ENCODE data around the gene ARHGEF1. TPM values are rescaled to one million over a fixed set of nuclear protein-coding genes. Genes with fewer than 3 reads are reported as not detected.

The ARHGEF1 gene
- total RNA-seq, 1 experiment from 2014 or later, result 50.8 TPM

GRCh38 chr19:41871573-41872383 lies 11.2 kb upstream of the ARHGEF1 start:
- H3K79me2 ChIP-seq (ENCODE audit: low read length), result peaks cover 8% of the 10 kb centered on the region; the same call in 1 of the 2 replicates
- no peak overlapping the region for H3K27ac ChIP-seq (ENCODE audit: low read length)
- ChIA-PET POLR2A (ENCODE audit: unreplicated experiment) (no interaction called here), CTCF (no interaction called here)
- peaks cover 3% of the 10 kb centered on the region; the same call in 1 of the 2 replicates for H3K4me1 ChIP-seq (ENCODE audit: insufficient read depth, low read length)
- H3K9me3 ChIP-seq (ENCODE audit: low read length), result no peaks in the 10 kb centered on the region
- intact Hi-C loops (cut with micrococcal nuclease), result loop anchor here (5.0 kb wide), 2 partner anchors 66 to 86 kb away; partner anchors contain the start of gene RABAC1
- no peak overlapping the region for H3K4me3 ChIP-seq (ENCODE audit: low read length)
- no peak overlapping the region for H3K4me2 ChIP-seq (ENCODE audit: low read length)
- DNase-seq (no peak), ATAC-seq (no peak)
- no peaks in the 10 kb centered on the region for H3K27me3 ChIP-seq (ENCODE audit: low read length)
- no TSS peak for BruUV-seq (replicated peaks)
- no peak overlapping the region for H2AFZ ChIP-seq (ENCODE audit: low read length)
- TF ChIP-seq CTCF (conservative IDR thresholded peaks at IDR 0.05; ENCODE audit: low read depth, low read length) (no peak), EZH2phosphoT487 (IDR thresholded peaks at IDR 0.05; ENCODE audit: borderline replicate concordance, low read length) (no peak), EZH2 (IDR thresholded peaks at IDR 0.05; ENCODE audit: low read length, unreplicated experiment) (no peak)
- no peak overlapping the region for H3K9ac ChIP-seq (ENCODE audit: low read length)
- peaks cover 23% of the 10 kb centered on the region for H4K20me1 ChIP-seq (ENCODE audit: low read length)
- H3K36me3 ChIP-seq (ENCODE audit: low read depth, low read length), result peaks cover 35% of the 10 kb centered on the region
- H3K9me2 ChIP-seq (replicated peaks; ENCODE audit: low read length), result no peaks in the 10 kb centered on the region
- H3F3A ChIP-seq (ENCODE audit: low read length, unreplicated experiment), result no peaks in the 10 kb centered on the region

GRCh38 chr19:41872384-41872774 lies 10.6 kb upstream of the ARHGEF1 start:
- no peaks in the 10 kb centered on the region for H3K9me2 ChIP-seq (replicated peaks; ENCODE audit: low read length)
- no peak for DNase-seq
- H3K79me2 ChIP-seq (ENCODE audit: low read length), result peaks cover 8% of the 10 kb centered on the region; the same call in 1 of the 2 replicates
- intact Hi-C loops (cut with micrococcal nuclease), result loop anchor here (5.0 kb wide), 2 partner anchors 65 to 85 kb away; partner anchors contain the start of gene RABAC1
- TF ChIP-seq CTCF (conservative IDR thresholded peaks at IDR 0.05; ENCODE audit: low read depth, low read length), result no peak
- no peak for TF ChIP-seq EZH2phosphoT487 (IDR thresholded peaks at IDR 0.05; ENCODE audit: borderline replicate concordance, low read length)
- TF ChIP-seq EZH2 (IDR thresholded peaks at IDR 0.05; ENCODE audit: low read length, unreplicated experiment), result no peak
- H3K4me3 ChIP-seq (ENCODE audit: low read length), result no peak overlapping the region
- H4K20me1 ChIP-seq (ENCODE audit: low read length), result peaks cover 23% of the 10 kb centered on the region
- no peak overlapping the region for H3K9ac ChIP-seq (ENCODE audit: low read length)
- H2AFZ ChIP-seq (ENCODE audit: low read length), result no peak overlapping the region
- no peaks in the 10 kb centered on the region for H3F3A ChIP-seq (ENCODE audit: low read length, unreplicated experiment)
- POLR2A ChIA-PET (ENCODE audit: unreplicated experiment), result no interaction called here
- CTCF ChIA-PET, result no interaction called here
- no peak overlapping the region for H3K27ac ChIP-seq (ENCODE audit: low read length)
- BruUV-seq (replicated peaks), result TSS peak; percentile 19
- H3K4me2 ChIP-seq (ENCODE audit: low read length), result no peak overlapping the region
- H3K27me3 ChIP-seq (ENCODE audit: low read length), result no peaks in the 10 kb centered on the region
- no peaks in the 10 kb centered on the region for H3K9me3 ChIP-seq (ENCODE audit: low read length)
- H3K36me3 ChIP-seq (ENCODE audit: low read depth, low read length), result peaks cover 35% of the 10 kb centered on the region
- ATAC-seq, result no peak
- peaks cover 8% of the 10 kb centered on the region; the same call in 1 of the 2 replicates for H3K4me1 ChIP-seq (ENCODE audit: insufficient read depth, low read length)
